GM12872 (cell line): ENCODE measurements around the gene CHAF1A.

Source experiments
- CTCF ChIP-seq: IDR thresholded peaks from 3 replicates; pipeline ENCODE4 v1.5.1; 2011; ENCODE audit warnings: low read depth, mild to moderate bottlenecking, low read length, moderate library complexity; ENCODE audit not compliant: insufficient read depth

Gene CHAF1A

DNA sequence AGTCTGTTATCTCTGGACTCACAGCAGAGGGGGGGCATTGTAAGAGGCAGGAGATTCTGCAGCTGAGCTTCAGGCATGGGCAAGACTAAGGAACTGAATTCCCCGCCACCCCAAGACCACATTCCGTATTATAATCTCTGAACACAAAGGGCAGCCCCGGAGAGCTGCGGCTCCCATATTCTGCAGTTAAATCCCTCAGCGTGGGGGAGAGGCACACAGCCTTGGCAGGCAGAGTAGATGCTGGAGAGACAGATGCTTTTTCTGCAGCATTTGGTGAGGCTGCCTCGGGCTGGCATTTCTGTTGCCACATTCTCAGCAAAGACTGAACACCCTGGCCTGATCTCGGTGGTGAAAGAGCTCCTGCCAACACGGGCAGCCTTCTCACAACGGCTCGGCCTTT, 12.9 kb downstream of the CHAF1A start:
- no peak for TF ChIP-seq CTCF

GRCh38 chr19:4416268-4416667, 13.8 kb downstream of the CHAF1A start:
- no peak for TF ChIP-seq CTCF

DNA sequence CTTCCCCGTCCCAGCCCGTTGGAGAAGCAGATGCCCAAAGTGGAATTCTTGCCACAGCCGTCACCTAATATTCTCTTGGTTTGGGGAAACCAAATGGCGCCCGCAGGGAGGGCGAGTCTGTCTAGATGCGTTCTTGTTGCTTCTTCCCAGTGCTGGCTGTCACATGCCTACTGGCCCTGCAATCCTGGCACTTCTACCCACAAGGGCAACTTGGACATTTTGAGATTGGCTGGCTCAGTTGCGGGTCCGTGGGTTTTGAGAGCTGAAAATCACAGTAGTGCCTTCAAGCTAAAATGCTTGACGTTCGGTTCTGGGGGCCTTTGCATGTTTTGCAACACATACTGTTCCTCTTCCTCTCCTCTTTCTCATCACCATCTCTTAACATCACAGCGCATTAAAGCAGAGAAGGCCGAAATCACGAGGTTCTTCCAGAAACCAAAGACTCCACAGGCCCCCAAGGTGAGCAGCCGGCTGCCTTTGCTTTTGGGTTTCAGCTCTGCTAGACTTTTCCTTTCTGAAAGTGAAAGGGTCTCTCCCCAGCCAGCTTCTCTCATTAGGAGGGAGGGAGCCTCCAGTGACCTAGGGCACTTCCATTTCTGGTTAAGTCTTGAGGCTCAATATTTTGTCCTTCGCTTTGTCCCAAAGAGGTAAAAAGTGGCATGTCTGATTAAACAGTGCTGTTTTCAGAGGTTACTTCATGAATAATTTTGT, 21.1 kb downstream of the CHAF1A start:
- no peak for TF ChIP-seq CTCF

DNA sequence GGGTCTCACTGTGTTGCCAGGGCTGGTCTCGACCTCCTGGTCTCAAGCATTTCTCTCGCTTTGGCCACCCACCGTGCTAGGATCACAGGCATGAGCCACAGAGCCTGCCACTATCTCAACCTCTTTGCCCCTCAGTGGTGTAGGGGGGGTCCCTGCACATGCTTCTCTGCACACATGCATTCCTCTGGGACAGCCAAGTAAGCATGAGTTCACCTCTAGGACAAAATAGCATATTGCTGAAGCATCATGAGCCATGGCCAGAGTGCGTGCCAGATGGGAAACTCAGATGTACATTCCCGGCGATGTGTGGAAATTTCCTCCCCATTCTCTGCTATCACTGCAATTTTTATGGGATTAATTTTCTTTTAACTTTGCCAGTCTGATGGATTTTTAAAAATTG, 23.1 kb downstream of the CHAF1A start:
- no peak for TF ChIP-seq CTCF

- TF ChIP-seq CTCF: no peak
These were observed 26.0 kb downstream of the CHAF1A start for GRCh38 chr19:4428326-4428975.

DNA sequence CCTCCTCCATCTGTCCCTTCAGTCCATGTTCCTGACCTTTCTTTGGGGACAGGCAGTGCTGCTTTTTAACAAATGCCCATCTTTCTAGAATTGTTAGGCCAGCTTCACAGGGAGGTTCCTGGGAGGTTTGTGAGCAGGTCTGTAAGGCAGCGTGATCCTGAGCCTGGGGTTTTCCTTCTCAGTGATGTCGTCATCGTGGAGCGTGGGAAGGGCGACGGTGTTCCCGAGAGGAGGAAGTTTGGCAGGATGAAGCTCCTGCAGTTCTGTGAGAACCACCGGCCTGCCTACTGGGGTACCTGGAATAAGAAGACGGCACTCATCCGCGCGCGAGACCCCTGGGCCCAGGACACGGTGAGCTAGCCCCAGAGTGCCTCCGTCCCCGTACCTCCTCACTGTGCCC, 26.8 kb downstream of the CHAF1A start:
- no peak for TF ChIP-seq CTCF

DNA sequence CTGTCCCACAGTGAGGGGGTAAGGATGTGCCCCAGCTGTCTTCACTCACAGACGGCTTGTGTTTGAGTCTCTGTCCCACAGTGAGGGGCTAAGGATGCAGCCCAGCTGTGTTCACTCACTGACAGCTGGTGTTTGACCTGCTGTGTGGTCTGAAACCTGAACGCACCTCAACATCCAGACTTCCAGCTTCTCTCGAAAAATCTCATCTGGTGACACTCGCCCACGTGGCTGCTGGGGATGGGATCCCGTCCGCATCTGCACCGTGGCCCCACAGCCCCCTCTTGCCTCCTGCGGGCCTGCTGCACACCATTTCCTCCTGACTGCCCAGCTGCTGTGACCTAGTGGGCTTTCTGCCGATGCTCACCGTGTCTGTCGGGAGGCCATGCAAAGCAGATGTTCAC, 27.3 kb downstream of the CHAF1A start:
- TF ChIP-seq CTCF: no peak
